ENCODE results near the gene HRH3. TPM values are rescaled to one million over a fixed set of nuclear protein-coding genes. Genes with fewer than 3 reads are reported as not detected.

Gene HRH3
- total RNA-seq, 1 donor from 2014 or later = 0.07 TPM

- Histone ChIP-seq H3K4me3 (ENCODE audit: insufficient read depth, low read depth, low read length) (no peak overlapping the region), H3K4me2 (ENCODE audit: low read length) (no peak overlapping the region), H3K27me3 (ENCODE audit: insufficient read depth, low read length) (no peaks in the 10 kb centered on the region), H2AFZ (ENCODE audit: low read depth, low read length) (no peak overlapping the region), H3K79me2 (ENCODE audit: insufficient read depth, low read length) (no peaks in the 10 kb centered on the region), H3K9me3 (ENCODE audit: insufficient read depth, low read depth, low read length) (no peaks in the 10 kb centered on the region), H4K20me1 (ENCODE audit: insufficient read depth, low read length) (no peaks in the 10 kb centered on the region), H3K36me3 (ENCODE audit: insufficient read depth, low read length) (peaks cover 8% of the 10 kb centered on the region), H3K27ac (ENCODE audit: low read depth, low read length) (no peak overlapping the region), H3K4me1 (ENCODE audit: insufficient read depth, low read length) (peaks cover 7% of the 10 kb centered on the region), H3K9ac (ENCODE audit: low read length) (no peak overlapping the region)
- H3K36me3 Mint-ChIP-seq (ENCODE audit: low read depth, unreplicated experiment) = peaks cover 7% of the 10 kb centered on the region
- TF ChIP-seq CTCF (IDR thresholded peaks at IDR 0.05; ENCODE audit: insufficient read depth, low read depth, low read length) = no peak
- TF ChIP-seq EZH2 (IDR thresholded peaks at IDR 0.05; ENCODE audit: insufficient read depth, low read length) = no peak
- no peak for DNase-seq (ENCODE audit: low read depth)
- H3K4me3 Mint-ChIP-seq (ENCODE audit: unreplicated experiment) = no peak overlapping the region
- no peak overlapping the region for H3K27ac Mint-ChIP-seq (ENCODE audit: unreplicated experiment)
- no peaks in the 10 kb centered on the region for H3K9me3 Mint-ChIP-seq (ENCODE audit: unreplicated experiment)
- no peaks in the 10 kb centered on the region for H3K4me1 Mint-ChIP-seq (ENCODE audit: low read depth, unreplicated experiment)
- no peaks in the 10 kb centered on the region for H3K27me3 Mint-ChIP-seq (ENCODE audit: low read depth, unreplicated experiment)
- FAIRE-seq = no peak
Measured at GRCh38 chr20:62177307-62177706, 42.8 kb downstream of the HRH3 start.

GRCh38 chr20:62176866-62177265 is 43.2 kb downstream of the HRH3 start:
- Histone ChIP-seq H3K27ac (ENCODE audit: low read depth, low read length) (no peak overlapping the region), H3K4me2 (ENCODE audit: low read length) (no peak overlapping the region), H3K9ac (ENCODE audit: low read length) (no peak overlapping the region), H3K27me3 (ENCODE audit: insufficient read depth, low read length) (no peaks in the 10 kb centered on the region), H3K4me3 (ENCODE audit: insufficient read depth, low read depth, low read length) (no peak overlapping the region), H3K4me1 (ENCODE audit: insufficient read depth, low read length) (peaks cover 3% of the 10 kb centered on the region), H4K20me1 (ENCODE audit: insufficient read depth, low read length) (no peaks in the 10 kb centered on the region), H3K36me3 (ENCODE audit: insufficient read depth, low read length) (peaks cover 8% of the 10 kb centered on the region), H3K79me2 (ENCODE audit: insufficient read depth, low read length) (no peaks in the 10 kb centered on the region), H3K9me3 (ENCODE audit: insufficient read depth, low read depth, low read length) (no peaks in the 10 kb centered on the region), H2AFZ (ENCODE audit: low read depth, low read length) (no peak overlapping the region)
- Mint-ChIP-seq H3K36me3 (ENCODE audit: low read depth, unreplicated experiment) (peaks cover 7% of the 10 kb centered on the region), H3K27me3 (ENCODE audit: low read depth, unreplicated experiment) (no peaks in the 10 kb centered on the region), H3K9me3 (ENCODE audit: unreplicated experiment) (no peaks in the 10 kb centered on the region), H3K4me3 (ENCODE audit: unreplicated experiment) (no peak overlapping the region), H3K27ac (ENCODE audit: unreplicated experiment) (no peak overlapping the region), H3K4me1 (ENCODE audit: low read depth, unreplicated experiment) (no peaks in the 10 kb centered on the region)
- DNase-seq (ENCODE audit: low read depth) (no peak), FAIRE-seq (no peak)
- TF ChIP-seq CTCF (IDR thresholded peaks at IDR 0.05; ENCODE audit: insufficient read depth, low read depth, low read length) (no peak), EZH2 (IDR thresholded peaks at IDR 0.05; ENCODE audit: insufficient read depth, low read length) (no peak)

GRCh38 chr20:62175711-62176110 is 44.4 kb downstream of the HRH3 start:
- Histone ChIP-seq H3K27me3 (ENCODE audit: insufficient read depth, low read length) (no peaks in the 10 kb centered on the region), H3K4me3 (ENCODE audit: insufficient read depth, low read depth, low read length) (no peak overlapping the region), H3K36me3 (ENCODE audit: insufficient read depth, low read length) (peaks cover 12% of the 10 kb centered on the region), H3K27ac (ENCODE audit: low read depth, low read length) (no peak overlapping the region), H3K9ac (ENCODE audit: low read length) (no peak overlapping the region), H3K4me1 (ENCODE audit: insufficient read depth, low read length) (no peaks in the 10 kb centered on the region), H3K4me2 (ENCODE audit: low read length) (no peak overlapping the region), H2AFZ (ENCODE audit: low read depth, low read length) (no peak overlapping the region), H4K20me1 (ENCODE audit: insufficient read depth, low read length) (no peaks in the 10 kb centered on the region), H3K79me2 (ENCODE audit: insufficient read depth, low read length) (no peaks in the 10 kb centered on the region), H3K9me3 (ENCODE audit: insufficient read depth, low read depth, low read length) (no peaks in the 10 kb centered on the region)
- no peaks in the 10 kb centered on the region for H3K4me1 Mint-ChIP-seq (ENCODE audit: low read depth, unreplicated experiment)
- H3K27ac Mint-ChIP-seq (ENCODE audit: unreplicated experiment) = no peak overlapping the region
- no peak for FAIRE-seq
- no peak for TF ChIP-seq CTCF (IDR thresholded peaks at IDR 0.05; ENCODE audit: insufficient read depth, low read depth, low read length)
- no peak for TF ChIP-seq EZH2 (IDR thresholded peaks at IDR 0.05; ENCODE audit: insufficient read depth, low read length)
- peaks cover 7% of the 10 kb centered on the region for H3K36me3 Mint-ChIP-seq (ENCODE audit: low read depth, unreplicated experiment)
- DNase-seq (ENCODE audit: low read depth) = no peak
- no peak overlapping the region for H3K4me3 Mint-ChIP-seq (ENCODE audit: unreplicated experiment)
- H3K27me3 Mint-ChIP-seq (ENCODE audit: low read depth, unreplicated experiment) = no peaks in the 10 kb centered on the region
- H3K9me3 Mint-ChIP-seq (ENCODE audit: unreplicated experiment) = no peaks in the 10 kb centered on the region

Data from astrocyte (in vitro differentiated cells and primary cell).